ENCODE measurements around the gene ALG2. TPM values are rescaled to one million over a fixed set of nuclear protein-coding genes. Genes with fewer than 3 reads are reported as not detected.

The ALG2 gene
- total RNA-seq, 2 experiments from 2014 or later = 18.1 to 19.9 TPM

DNA sequence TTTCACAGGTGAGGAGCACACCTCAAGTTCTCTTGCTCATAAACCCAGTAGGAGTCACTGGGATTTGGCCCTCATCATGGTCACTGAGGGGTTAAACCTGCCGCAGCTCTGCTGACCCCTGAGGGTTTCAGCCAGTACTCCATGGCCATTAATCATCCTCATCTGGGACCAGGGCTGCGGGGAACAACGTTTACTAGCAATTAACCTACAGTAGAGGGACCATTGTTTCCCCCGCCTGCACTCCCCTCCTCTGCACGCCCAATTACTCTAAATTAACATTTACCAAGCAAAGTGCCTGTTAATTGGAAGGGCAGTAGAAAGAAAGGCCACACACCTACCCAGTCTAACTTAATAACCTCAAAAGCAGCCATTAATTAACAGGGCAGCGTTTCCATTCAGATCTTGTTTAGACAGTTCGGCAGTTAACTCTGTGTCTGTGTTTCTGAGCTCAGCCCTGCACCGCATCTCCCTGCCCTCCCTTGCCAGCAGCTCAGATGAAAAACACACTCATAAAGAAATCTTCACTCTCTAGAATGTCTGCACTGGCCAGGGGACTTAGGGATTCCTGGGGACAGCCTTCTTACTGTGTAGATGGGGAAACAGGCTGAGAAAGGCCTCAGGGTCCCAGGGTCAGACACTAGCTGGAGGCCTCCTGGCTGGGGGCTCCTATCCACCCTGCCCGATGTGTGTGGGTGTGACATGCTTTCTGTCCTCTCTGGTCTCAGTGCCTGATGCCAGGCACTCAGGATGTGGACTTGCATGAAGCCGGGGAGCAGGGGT is 51.6 kb downstream of the ALG2 start:
- H3K9me3 Mint-ChIP-seq = no peaks in the 10 kb centered on the region
- ATAC-seq (ENCODE audit: poor library complexity) = no peak
- H3K4me1 ChIP-seq (ENCODE audit: insufficient read depth, low read length) = peaks cover 5% of the 10 kb centered on the region
- TF ChIP-seq, protein P1, sequence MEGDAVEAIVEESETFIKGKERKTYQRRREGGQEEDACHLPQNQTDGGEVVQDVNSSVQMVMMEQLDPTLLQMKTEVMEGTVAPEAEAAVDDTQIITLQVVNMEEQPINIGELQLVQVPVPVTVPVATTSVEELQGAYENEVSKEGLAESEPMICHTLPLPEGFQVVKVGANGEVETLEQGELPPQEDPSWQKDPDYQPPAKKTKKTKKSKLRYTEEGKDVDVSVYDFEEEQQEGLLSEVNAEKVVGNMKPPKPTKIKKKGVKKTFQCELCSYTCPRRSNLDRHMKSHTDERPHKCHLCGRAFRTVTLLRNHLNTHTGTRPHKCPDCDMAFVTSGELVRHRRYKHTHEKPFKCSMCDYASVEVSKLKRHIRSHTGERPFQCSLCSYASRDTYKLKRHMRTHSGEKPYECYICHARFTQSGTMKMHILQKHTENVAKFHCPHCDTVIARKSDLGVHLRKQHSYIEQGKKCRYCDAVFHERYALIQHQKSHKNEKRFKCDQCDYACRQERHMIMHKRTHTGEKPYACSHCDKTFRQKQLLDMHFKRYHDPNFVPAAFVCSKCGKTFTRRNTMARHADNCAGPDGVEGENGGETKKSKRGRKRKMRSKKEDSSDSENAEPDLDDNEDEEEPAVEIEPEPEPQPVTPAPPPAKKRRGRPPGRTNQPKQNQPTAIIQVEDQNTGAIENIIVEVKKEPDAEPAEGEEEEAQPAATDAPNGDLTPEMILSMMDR (IDR thresholded peaks at IDR 0.05) = no peak
- peaks cover 8% of the 10 kb centered on the region for H3K27me3 Mint-ChIP-seq
- H3K27ac Mint-ChIP-seq = no peak overlapping the region
- intact Hi-C loops (cut with DNase I, micrococcal nuclease) = loop anchor here in 1 of 2 experiments (10.0 kb wide), 1 partner anchor 845 kb away; no protein-coding TSS in a partner anchor
- H3K36me3 ChIP-seq (ENCODE audit: insufficient read depth, low read length) = no peaks in the 10 kb centered on the region
- no peak overlapping the region for H3K4me3 Mint-ChIP-seq
- CTCF ChIA-PET = no interaction called here
- no peak for DNase-seq
- H3K27ac ChIP-seq (ENCODE audit: low read depth in 1 of 2, low read length in 2 of 2) = no peak overlapping the region
- no peaks in the 10 kb centered on the region for H3K27me3 ChIP-seq (ENCODE audit: control insufficient read depth in 1 of 2, insufficient read depth in 2 of 2, low read length in 2 of 2)
- no peak overlapping the region for H3K4me3 ChIP-seq (ENCODE audit: low read length)
- no peaks in the 10 kb centered on the region for H3K9me3 ChIP-seq (ENCODE audit: control insufficient read depth in 1 of 2, insufficient read depth in 1 of 2, low read length in 2 of 2)
- H3K4me1 Mint-ChIP-seq (ENCODE audit: low read depth) = peaks cover 14% of the 10 kb centered on the region
- POLR2A ChIA-PET = interaction anchor here (0.5 kb wide), 1 partner anchor 759 kb away, joined by 3 read pairs; no protein-coding TSS in a partner anchor
- no peaks in the 10 kb centered on the region for H3K36me3 Mint-ChIP-seq (ENCODE audit: low read depth)

DNA sequence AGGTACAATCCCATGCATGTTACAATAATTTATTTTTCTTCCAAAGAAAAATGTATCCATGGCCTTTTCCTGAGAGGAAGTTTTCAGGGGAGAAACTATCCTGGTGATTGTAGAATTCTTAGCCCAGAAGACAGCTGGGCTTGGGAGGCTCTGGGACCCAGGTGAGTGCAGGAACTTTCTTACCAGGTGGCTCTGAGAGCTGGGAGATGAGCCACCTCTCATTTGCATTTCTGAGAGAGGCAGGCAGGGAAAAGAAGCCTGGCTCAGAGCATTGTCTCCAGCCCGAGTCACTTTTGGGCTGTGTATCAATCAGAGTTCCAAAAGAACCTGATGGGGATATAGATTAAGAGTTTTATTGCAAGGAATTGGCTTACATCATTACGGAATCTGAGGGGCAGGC is 52.7 kb downstream of the ALG2 start:
- Mint-ChIP-seq H3K27me3 (peaks cover 8% of the 10 kb centered on the region), H3K36me3 (ENCODE audit: low read depth) (no peaks in the 10 kb centered on the region), H3K9me3 (no peaks in the 10 kb centered on the region), H3K4me3 (no peak overlapping the region), H3K27ac (no peak overlapping the region), H3K4me1 (ENCODE audit: low read depth) (peaks cover 14% of the 10 kb centered on the region)
- DNase-seq (no peak), ATAC-seq (ENCODE audit: poor library complexity) (no peak)
- intact Hi-C loops (cut with DNase I, micrococcal nuclease) = loop anchor here in 1 of 2 experiments (10.0 kb wide), 1 partner anchor 846 kb away; no protein-coding TSS in a partner anchor
- Histone ChIP-seq H3K27ac (ENCODE audit: low read depth in 1 of 2, low read length in 2 of 2) (no peak overlapping the region), H3K4me1 (ENCODE audit: insufficient read depth, low read length) (peaks cover 5% of the 10 kb centered on the region), H3K36me3 (ENCODE audit: insufficient read depth, low read length) (no peaks in the 10 kb centered on the region), H3K27me3 (ENCODE audit: control insufficient read depth in 1 of 2, insufficient read depth in 2 of 2, low read length in 2 of 2) (no peaks in the 10 kb centered on the region), H3K4me3 (ENCODE audit: low read length) (no peak overlapping the region), H3K9me3 (ENCODE audit: control insufficient read depth in 1 of 2, insufficient read depth in 1 of 2, low read length in 2 of 2) (no peaks in the 10 kb centered on the region)
- ChIA-PET POLR2A (no interaction called here), CTCF (no interaction called here)
- TF ChIP-seq, protein P1 (IDR thresholded peaks at IDR 0.05) = no peak

- Histone ChIP-seq H3K36me3 (ENCODE audit: insufficient read depth, low read length) (no peaks in the 10 kb centered on the region), H3K27me3 (ENCODE audit: control insufficient read depth in 1 of 2, insufficient read depth in 2 of 2, low read length in 2 of 2) (no peaks in the 10 kb centered on the region), H3K4me1 (ENCODE audit: insufficient read depth, low read length) (peaks cover 5% of the 10 kb centered on the region), H3K27ac (ENCODE audit: low read depth in 1 of 2, low read length in 2 of 2) (no peak overlapping the region), H3K4me3 (ENCODE audit: low read length) (no peak overlapping the region), H3K9me3 (ENCODE audit: control insufficient read depth in 1 of 2, insufficient read depth in 1 of 2, low read length in 2 of 2) (no peaks in the 10 kb centered on the region)
- no peaks in the 10 kb centered on the region for H3K36me3 Mint-ChIP-seq (ENCODE audit: low read depth)
- no peak for DNase-seq
- no peaks in the 10 kb centered on the region for H3K9me3 Mint-ChIP-seq
- H3K4me3 Mint-ChIP-seq = no peak overlapping the region
- peaks cover 18% of the 10 kb centered on the region for H3K4me1 Mint-ChIP-seq (ENCODE audit: low read depth)
- ATAC-seq (ENCODE audit: poor library complexity) = no peak
- ChIA-PET CTCF (no interaction called here), POLR2A (no interaction called here)
- intact Hi-C loops (cut with DNase I, micrococcal nuclease) = loop anchor here in 1 of 2 experiments (10.0 kb wide), 1 partner anchor 847 kb away; no protein-coding TSS in a partner anchor
- H3K27ac Mint-ChIP-seq = no peak overlapping the region
- TF ChIP-seq, protein P1 (IDR thresholded peaks at IDR 0.05) = no peak
- peaks cover 11% of the 10 kb centered on the region for H3K27me3 Mint-ChIP-seq
These were observed 54.0 kb downstream of the ALG2 start for GRCh38 chr9:99167694-99168093.

Data from CD4-positive, alpha-beta T cell (primary cell).